Stimulated activated CD4-positive, alpha-beta T cell treated with anti-CD3 and anti-CD28 coated beads, Interleukin-12 subunit alpha, Interleukin-12 subunit beta, amount 100 ng/mL, for 24 hours (primary cell): ENCODE data around the gene TLX2.

Experiments
- DNase-seq, 2 experiments: peaks; one replicate each; pipeline ENCODE4 v3.0.0-alpha.2; 2020; ENCODE audit warnings: low read depth in 2 of 2

Gene TLX2

GRCh38 chr2:74531666-74532065 is 17.4 kb downstream of the TLX2 start:
- DNase-seq: no peak

GRCh38 chr2:74532222-74532621 is 18.0 kb downstream of the TLX2 start:
- no peak for DNase-seq

- DNase-seq: no peak
Measured at GRCh38 chr2:74533464-74533863, 19.2 kb downstream of the TLX2 start.

- DNase-seq: no peak
Measured at GRCh38 chr2:74534411-74534810, 20.2 kb downstream of the TLX2 start.

- no peak for DNase-seq
Measured at GRCh38 chr2:74535440-74535965, 21.3 kb downstream of the TLX2 start.

GRCh38 chr2:74536166-74536950 is 22.1 kb downstream of the TLX2 start:
- DNase-seq: no peak

- no peak for DNase-seq
Measured at GRCh38 chr2:74537140-74537539, 22.9 kb downstream of the TLX2 start.

GRCh38 chr2:74538881-74539339 is 24.7 kb downstream of the TLX2 start:
- no peak for DNase-seq

- DNase-seq: no peak
Measured at GRCh38 chr2:74540291-74540690, 26.0 kb downstream of the TLX2 start.

- DNase-seq: no peak
Measured at GRCh38 chr2:74542978-74543377, 28.7 kb downstream of the TLX2 start.

- DNase-seq: no peak
Measured at GRCh38 chr2:74544634-74545033, 30.4 kb downstream of the TLX2 start.

GRCh38 chr2:74546004-74546403 is 31.8 kb downstream of the TLX2 start:
- DNase-seq: no peak

GRCh38 chr2:74548285-74548899 is 34.1 kb downstream of the TLX2 start:
- DNase-seq: no peak

- no peak for DNase-seq
Measured at GRCh38 chr2:74548900-74549826, 34.9 kb downstream of the TLX2 start.

- DNase-seq: no peak
Measured at GRCh38 chr2:74550231-74550630, 36.0 kb downstream of the TLX2 start.

- DNase-seq: no peak
Measured at GRCh38 chr2:74551530-74551929, 37.3 kb downstream of the TLX2 start.

GRCh38 chr2:74551942-74552913 is 38.0 kb downstream of the TLX2 start:
- no peak for DNase-seq

- DNase-seq: no peak
Measured at GRCh38 chr2:74552914-74553811, 38.9 kb downstream of the TLX2 start.

GRCh38 chr2:74553892-74554819 is 39.9 kb downstream of the TLX2 start, which contains the start of the genes DOK1 and LOXL3:
Gene DOK1 (plus strand): TSS chr2:74554720. CDS start chr2:74554755, 35 bp downstream.
Gene LOXL3 (minus strand): TSS chr2:74553942. CDS start chr2:74552634, 1,308 bp downstream.
- DNase-seq: peak; percentile 70 to 80
